Activated naive CD4-positive, alpha-beta T cell treated with anti-CD3 and anti-CD28 coated beads, Interleukin-2, amount 50 U/mL, for 24 hours (primary cell): ENCODE data around the gene PNPO.
"Not testable (repeated sequence)": the region's sequence is repeated elsewhere in the genome, so short reads cannot be mapped to it uniquely, and the experiment has no call there.

Source experiments
- H3K27ac Mint-ChIP-seq: one replicate; pipeline ENCODE4 v1.8.0; 2021; ENCODE audit warnings: mild to moderate bottlenecking, mixed read lengths
- H3K27me3 Mint-ChIP-seq: one replicate; pipeline ENCODE4 v1.8.0; 2021; ENCODE audit warnings: mixed read lengths
- H3K36me3 Mint-ChIP-seq: one replicate; pipeline ENCODE4 v1.8.0; 2021; ENCODE audit warnings: mixed read lengths
- H3K4me1 Mint-ChIP-seq: one replicate; pipeline ENCODE4 v1.8.0; 2021; ENCODE audit warnings: mixed read lengths
- H3K4me3 Mint-ChIP-seq: one replicate; pipeline ENCODE4 v1.8.0; 2021; ENCODE audit warnings: mild to moderate bottlenecking, mixed read lengths
- H3K9me3 Mint-ChIP-seq: one replicate; pipeline ENCODE4 v1.8.0; 2021; ENCODE audit warnings: mixed read lengths

The PNPO gene

GRCh38 chr17:47935468-47935867 lies 5.9 kb upstream of the PNPO start:
- not testable (repeated sequence) for H3K36me3 Mint-ChIP-seq, H3K4me3 Mint-ChIP-seq, H3K27ac Mint-ChIP-seq, H3K9me3 Mint-ChIP-seq, H3K4me1 Mint-ChIP-seq, H3K27me3 Mint-ChIP-seq

- Mint-ChIP-seq H3K27ac (no peak overlapping the region), H3K4me3 (no peak overlapping the region), H3K27me3 (no peaks in the 10 kb centered on the region), H3K36me3 (peaks cover 1% of the 10 kb centered on the region), H3K9me3 (no peaks in the 10 kb centered on the region), H3K4me1 (peaks cover 3% of the 10 kb centered on the region)
Measured at GRCh38 chr17:47935961-47936360, 5.4 kb upstream of the PNPO start.

GRCh38 chr17:47937941-47938340 lies 3.4 kb upstream of the PNPO start:
- H3K4me3 Mint-ChIP-seq, result no peak overlapping the region
- no peaks in the 10 kb centered on the region for H3K9me3 Mint-ChIP-seq
- H3K36me3 Mint-ChIP-seq, result peaks cover 3% of the 10 kb centered on the region
- no peak overlapping the region for H3K27ac Mint-ChIP-seq
- H3K27me3 Mint-ChIP-seq, result no peaks in the 10 kb centered on the region
- peaks cover 19% of the 10 kb centered on the region for H3K4me1 Mint-ChIP-seq

- peak overlapping the region; percentile 95 for H3K4me3 Mint-ChIP-seq
Measured at GRCh38 chr17:47942096-47942510, 732 bp downstream of the PNPO start.

GRCh38 chr17:47942568-47942967 lies 1.2 kb downstream of the PNPO start:
- Mint-ChIP-seq H3K27ac (peak overlapping the region; percentile 87), H3K9me3 (no peaks in the 10 kb centered on the region), H3K4me3 (peak overlapping the region; percentile 95), H3K27me3 (no peaks in the 10 kb centered on the region), H3K36me3 (peaks cover 11% of the 10 kb centered on the region), H3K4me1 (peaks cover 57% of the 10 kb centered on the region)

More at GRCh38 chr17:47942096-47942510, 732 bp downstream of the PNPO start:
- H3K9me3 Mint-ChIP-seq, result no peaks in the 10 kb centered on the region
- H3K36me3 Mint-ChIP-seq, result peaks cover 10% of the 10 kb centered on the region
- H3K27me3 Mint-ChIP-seq, result no peaks in the 10 kb centered on the region
- H3K4me1 Mint-ChIP-seq, result peaks cover 53% of the 10 kb centered on the region
- H3K27ac Mint-ChIP-seq, result peak overlapping the region; percentile 87

- Mint-ChIP-seq H3K4me3 (peak overlapping the region; percentile 55), H3K27ac (peak overlapping the region; percentile 56), H3K27me3 (no peaks in the 10 kb centered on the region), H3K9me3 (no peaks in the 10 kb centered on the region), H3K4me1 (peaks cover 72% of the 10 kb centered on the region), H3K36me3 (peaks cover 11% of the 10 kb centered on the region)
Measured at GRCh38 chr17:47945080-47945479, 3.7 kb downstream of the PNPO start.

- H3K27ac Mint-ChIP-seq, result no peak overlapping the region
- peak overlapping the region; percentile 12 for H3K4me3 Mint-ChIP-seq
- peaks cover 11% of the 10 kb centered on the region for H3K36me3 Mint-ChIP-seq
- H3K9me3 Mint-ChIP-seq, result no peaks in the 10 kb centered on the region
- H3K27me3 Mint-ChIP-seq, result no peaks in the 10 kb centered on the region
- H3K4me1 Mint-ChIP-seq, result peaks cover 74% of the 10 kb centered on the region
Measured at GRCh38 chr17:47945529-47946508, 4.4 kb downstream of the PNPO start.

GRCh38 chr17:47946516-47946915 lies 5.1 kb downstream of the PNPO start:
- Mint-ChIP-seq H3K27ac (no peak overlapping the region), H3K36me3 (peaks cover 11% of the 10 kb centered on the region), H3K4me3 (no peak overlapping the region), H3K27me3 (no peaks in the 10 kb centered on the region), H3K4me1 (peaks cover 68% of the 10 kb centered on the region), H3K9me3 (no peaks in the 10 kb centered on the region)

GRCh38 chr17:47946929-47947397 lies 5.6 kb downstream of the PNPO start:
- Mint-ChIP-seq H3K4me1 (peaks cover 67% of the 10 kb centered on the region), H3K9me3 (no peaks in the 10 kb centered on the region), H3K36me3 (peaks cover 11% of the 10 kb centered on the region), H3K4me3 (no peak overlapping the region), H3K27me3 (no peaks in the 10 kb centered on the region), H3K27ac (peak overlapping the region; percentile 5)

GRCh38 chr17:47948706-47949196 lies 7.4 kb downstream of the PNPO start:
- no peaks in the 10 kb centered on the region for H3K27me3 Mint-ChIP-seq
- no peak overlapping the region for H3K27ac Mint-ChIP-seq
- no peak overlapping the region for H3K4me3 Mint-ChIP-seq
- no peaks in the 10 kb centered on the region for H3K9me3 Mint-ChIP-seq
- peaks cover 49% of the 10 kb centered on the region for H3K4me1 Mint-ChIP-seq
- H3K36me3 Mint-ChIP-seq, result peaks cover 6% of the 10 kb centered on the region

GRCh38 chr17:47949197-47949759 lies 7.9 kb downstream of the PNPO start:
- Mint-ChIP-seq H3K4me1 (peaks cover 46% of the 10 kb centered on the region), H3K27me3 (no peaks in the 10 kb centered on the region), H3K4me3 (peak overlapping the region; percentile 60), H3K27ac (peak overlapping the region; percentile 20), H3K9me3 (no peaks in the 10 kb centered on the region), H3K36me3 (peaks cover 6% of the 10 kb centered on the region)

- Mint-ChIP-seq H3K4me1 (peaks cover 40% of the 10 kb centered on the region), H3K27ac (no peak overlapping the region)
Measured at GRCh38 chr17:47949946-47950345, 8.6 kb downstream of the PNPO start.

GRCh38 chr17:47950448-47950847 lies 9.1 kb downstream of the PNPO start:
- H3K9me3 Mint-ChIP-seq, result no peaks in the 10 kb centered on the region
- peaks cover 4% of the 10 kb centered on the region for H3K36me3 Mint-ChIP-seq
- H3K27ac Mint-ChIP-seq, result no peak overlapping the region
- H3K4me1 Mint-ChIP-seq, result peaks cover 35% of the 10 kb centered on the region
- no peak overlapping the region for H3K4me3 Mint-ChIP-seq
- no peaks in the 10 kb centered on the region for H3K27me3 Mint-ChIP-seq

More at GRCh38 chr17:47949946-47950345, 8.6 kb downstream of the PNPO start:
- Mint-ChIP-seq H3K36me3 (peaks cover 5% of the 10 kb centered on the region), H3K4me3 (peak overlapping the region; percentile 34), H3K27me3 (no peaks in the 10 kb centered on the region), H3K9me3 (no peaks in the 10 kb centered on the region)

- Mint-ChIP-seq H3K36me3 (peaks cover 2% of the 10 kb centered on the region), H3K27me3 (no peaks in the 10 kb centered on the region), H3K4me1 (peaks cover 19% of the 10 kb centered on the region), H3K4me3 (no peak overlapping the region), H3K27ac (peak overlapping the region; percentile 77), H3K9me3 (no peaks in the 10 kb centered on the region)
Measured at GRCh38 chr17:47952171-47953021, 11.0 kb downstream of the PNPO start.

GRCh38 chr17:47953909-47954308 lies 12.5 kb downstream of the PNPO start:
- H3K27me3 Mint-ChIP-seq, result no peaks in the 10 kb centered on the region
- H3K27ac Mint-ChIP-seq, result no peak overlapping the region
- no peak overlapping the region for H3K4me3 Mint-ChIP-seq
- H3K9me3 Mint-ChIP-seq, result no peaks in the 10 kb centered on the region
- H3K36me3 Mint-ChIP-seq, result peaks cover 2% of the 10 kb centered on the region
- peaks cover 15% of the 10 kb centered on the region for H3K4me1 Mint-ChIP-seq
